Stimulated activated CD8-positive, alpha-beta memory T cell treated with anti-CD3 and anti-CD28 coated beads, Interleukin-15, amount 100 ng/mL, for 1 hour (primary cell): Measurements from ENCODE around the gene PSD.

Source experiments
- DNase-seq: peaks from one replicate; pipeline ENCODE4 v3.0.0-alpha.2; 2020; ENCODE audit warnings: low read depth

PSD gene

DNA sequence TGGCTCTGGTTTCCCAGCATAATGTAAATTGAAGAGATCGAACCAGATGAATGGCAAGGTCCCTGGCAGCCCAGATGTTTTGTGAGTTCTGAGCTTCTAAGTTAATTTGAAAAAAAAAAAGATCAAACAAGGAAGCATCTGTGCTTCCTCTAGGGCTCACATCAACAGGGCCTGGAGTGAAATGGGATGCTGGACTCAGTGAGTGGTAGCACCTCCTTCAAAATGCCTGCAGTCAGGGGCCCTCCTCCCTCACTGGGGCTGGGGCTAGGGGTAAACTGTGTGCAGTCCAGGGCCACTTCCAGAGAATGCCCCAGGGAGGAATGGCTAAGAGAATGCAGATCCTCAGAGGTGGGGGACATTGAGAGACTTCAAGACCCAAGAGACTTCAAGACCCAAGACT is 19.8 kb upstream of the PSD start:
- no peak for DNase-seq

DNA sequence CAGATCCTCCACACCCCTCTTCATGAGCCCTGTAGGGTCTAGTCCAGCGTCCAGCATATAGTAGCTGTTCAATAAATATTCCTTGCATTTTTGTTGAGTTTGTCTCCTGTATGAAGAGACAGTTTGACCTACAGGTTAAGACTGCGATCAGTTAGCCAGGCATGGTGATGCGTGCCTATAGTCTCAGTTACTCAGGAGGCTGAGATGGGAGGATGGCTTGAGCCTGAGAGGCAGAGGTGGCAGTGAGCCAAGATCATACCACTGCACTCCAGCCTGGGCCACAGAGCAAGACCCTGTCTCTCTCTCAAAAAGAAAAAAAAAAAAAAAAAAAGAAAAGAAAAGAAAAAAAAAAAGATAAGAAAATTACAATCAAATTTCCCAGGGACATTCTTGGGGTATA is 18.9 kb upstream of the PSD start:
- no peak for DNase-seq

- no peak for DNase-seq
Measured at GRCh38 chr10:102436312-102436711, 17.7 kb upstream of the PSD start.

DNA sequence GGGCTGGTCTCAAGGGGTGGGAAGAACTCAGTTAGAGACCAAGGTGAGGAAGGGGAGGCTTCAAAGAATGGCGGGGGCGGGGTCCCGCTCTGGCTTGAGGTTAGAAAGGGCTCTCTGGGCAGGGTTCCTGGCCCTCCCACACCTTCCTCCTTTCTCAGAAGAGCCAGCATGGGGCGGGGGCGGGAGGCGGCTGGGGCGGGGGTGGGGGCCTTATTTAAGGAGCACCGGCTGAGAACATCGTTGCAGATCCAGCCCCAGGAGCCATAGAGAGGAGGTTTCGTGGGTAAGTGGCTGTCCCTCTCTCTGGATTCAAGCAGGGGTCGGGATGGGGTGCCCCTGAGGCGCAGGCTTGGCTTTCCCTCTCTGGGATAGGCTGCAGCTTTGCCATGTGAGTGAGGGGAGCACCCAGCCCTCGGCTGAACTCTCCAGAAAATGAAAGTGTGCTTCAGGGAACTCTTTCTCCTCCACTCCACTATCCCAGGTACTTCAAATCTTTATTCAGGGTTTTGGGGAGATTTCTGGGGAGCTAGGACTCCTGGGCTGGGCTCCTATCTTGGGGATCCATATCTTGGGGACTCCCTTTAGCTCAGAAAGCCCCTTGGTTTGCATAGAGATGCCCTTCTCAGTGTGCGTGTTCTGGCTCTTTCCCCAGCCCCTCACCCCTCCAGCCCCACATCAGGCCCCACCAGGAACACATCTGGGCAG is 17.1 kb upstream of the PSD start:
- DNase-seq: no peak

DNA sequence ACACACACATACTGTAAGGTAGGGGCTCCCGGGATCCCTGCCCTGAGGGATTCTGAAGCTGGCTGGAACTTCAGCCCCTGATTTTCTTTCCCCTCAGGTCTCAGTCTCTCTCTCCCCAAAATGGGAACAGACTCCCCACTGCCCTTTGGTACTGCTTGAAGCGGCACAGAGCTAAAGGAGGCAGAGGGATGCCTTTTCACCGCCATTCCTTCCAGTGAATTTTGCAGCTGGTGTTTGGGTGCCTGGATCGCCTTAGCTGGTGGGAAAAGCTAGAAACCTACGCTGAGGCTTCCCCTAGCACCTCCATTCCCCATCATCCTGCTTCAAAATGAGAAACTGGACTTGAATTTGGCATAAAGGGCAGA is 16.5 kb upstream of the PSD start:
- DNase-seq: no peak

DNA sequence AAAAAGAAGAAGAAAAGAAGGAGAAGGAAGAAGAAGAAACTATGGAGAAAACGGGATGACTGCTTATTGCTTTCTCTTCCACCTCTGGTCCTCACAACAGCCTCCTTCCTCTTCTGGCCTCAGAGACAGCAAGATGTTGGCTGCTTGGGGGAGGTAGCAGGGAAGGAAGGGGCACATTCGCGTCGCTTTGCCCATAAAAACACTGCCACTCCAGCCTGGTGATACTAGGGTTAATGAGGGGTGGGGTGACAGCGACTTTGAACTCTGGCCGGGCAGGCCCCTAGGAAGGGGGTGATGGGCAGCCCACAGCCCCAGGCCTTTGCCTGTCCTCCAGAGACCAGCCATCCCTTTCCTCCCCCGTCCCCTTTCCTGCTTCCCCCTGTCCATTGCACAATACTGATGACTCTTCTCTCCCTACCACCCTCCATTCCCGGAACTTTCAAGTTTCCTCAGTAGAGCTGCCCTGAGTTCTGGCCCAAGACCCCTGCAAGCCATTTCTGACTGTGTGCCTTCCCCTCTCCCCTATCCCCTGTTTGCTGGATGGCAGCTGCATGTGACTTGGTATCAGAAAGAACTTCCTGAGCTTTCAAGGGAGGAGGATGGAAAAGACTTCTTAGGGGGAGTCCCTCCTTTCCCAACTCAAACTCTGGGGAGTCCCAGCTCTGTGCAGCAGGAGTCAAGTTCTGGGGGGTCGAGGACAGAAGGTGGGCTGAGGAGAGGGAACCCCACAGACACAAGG is 16.0 kb upstream of the PSD start:
- DNase-seq: no peak

- DNase-seq: no peak
Measured at GRCh38 chr10:102433619-102434046, 15.0 kb upstream of the PSD start.

GRCh38 chr10:102432162-102432950 is 13.8 kb upstream of the PSD start, which contains the start of gene CUEDC2:
Gene CUEDC2, minus strand, starts transcription at chr10:102432574. Its CDS starts 7,386 bp downstream, at chr10:102425188.
- DNase-seq: peak; percentile 92

GRCh38 chr10:102431452-102432124 is 13.0 kb upstream of the PSD start:
- no peak for DNase-seq

DNA sequence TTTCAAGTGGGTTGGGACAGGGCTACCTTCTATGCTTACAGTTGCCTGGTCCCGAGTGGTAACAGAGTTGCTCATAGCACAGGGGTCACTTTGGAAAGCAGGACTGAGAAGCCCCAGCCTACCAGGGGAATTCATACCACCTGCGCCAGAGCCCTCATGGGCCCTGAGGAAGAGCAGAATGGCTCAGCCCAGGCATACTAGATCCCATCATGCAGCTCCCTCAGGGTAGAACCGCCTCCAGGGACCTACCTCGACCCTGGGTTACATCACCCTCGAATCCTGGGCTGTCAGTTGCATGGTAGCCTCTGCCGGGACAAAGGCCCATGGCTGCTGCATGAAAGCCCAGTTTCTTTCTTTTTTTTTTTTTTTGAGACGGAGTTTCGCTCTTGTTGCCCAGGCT is 10.9 kb upstream of the PSD start:
- DNase-seq: no peak

DNA sequence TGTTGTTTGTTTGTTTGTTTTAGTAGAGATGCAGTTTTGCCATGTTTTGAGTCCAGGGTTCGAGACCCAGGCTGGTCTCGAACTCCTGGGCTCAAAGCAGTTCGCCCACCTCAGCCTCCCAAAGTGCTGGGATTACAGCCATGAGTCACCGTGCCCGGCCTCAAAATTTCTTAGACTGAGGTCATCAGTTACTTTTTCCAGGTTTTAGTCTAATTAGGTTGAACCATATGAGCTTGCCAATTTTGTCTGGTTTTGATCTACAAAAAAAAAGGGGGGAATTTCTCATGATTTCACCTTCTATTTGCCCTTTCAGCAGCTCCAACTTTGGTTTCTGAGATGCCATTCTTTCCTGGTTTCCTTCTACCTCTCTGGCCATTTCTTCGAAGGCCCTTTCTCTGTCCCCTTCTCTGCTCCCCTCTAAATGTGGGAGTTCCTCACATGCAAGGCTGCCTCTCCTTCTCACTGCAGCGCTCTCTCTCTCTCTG is 8.3 kb upstream of the PSD start:
- no peak for DNase-seq

- no peak for DNase-seq
Measured at GRCh38 chr10:102425444-102425843, 6.9 kb upstream of the PSD start.

DNA sequence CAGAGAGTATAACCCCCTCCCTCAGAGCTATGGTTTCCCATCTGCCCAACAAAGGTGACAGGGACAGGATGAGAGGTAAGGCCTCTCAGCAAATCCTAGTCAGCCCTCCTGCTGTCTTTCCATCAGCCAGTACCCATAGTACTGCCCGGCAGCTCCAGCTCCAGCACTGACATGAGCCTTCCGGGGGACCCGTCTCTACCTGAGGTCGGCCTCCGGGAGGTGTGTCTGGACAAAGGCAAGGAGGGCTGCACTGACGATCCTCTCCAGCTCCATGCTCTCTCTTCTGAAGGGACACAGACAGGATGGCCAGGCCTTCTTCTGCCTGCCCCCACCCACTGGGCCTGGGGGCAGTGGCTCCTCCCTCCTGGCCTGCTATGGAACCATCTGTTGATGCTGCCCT is 6.3 kb upstream of the PSD start:
- no peak for DNase-seq

DNA sequence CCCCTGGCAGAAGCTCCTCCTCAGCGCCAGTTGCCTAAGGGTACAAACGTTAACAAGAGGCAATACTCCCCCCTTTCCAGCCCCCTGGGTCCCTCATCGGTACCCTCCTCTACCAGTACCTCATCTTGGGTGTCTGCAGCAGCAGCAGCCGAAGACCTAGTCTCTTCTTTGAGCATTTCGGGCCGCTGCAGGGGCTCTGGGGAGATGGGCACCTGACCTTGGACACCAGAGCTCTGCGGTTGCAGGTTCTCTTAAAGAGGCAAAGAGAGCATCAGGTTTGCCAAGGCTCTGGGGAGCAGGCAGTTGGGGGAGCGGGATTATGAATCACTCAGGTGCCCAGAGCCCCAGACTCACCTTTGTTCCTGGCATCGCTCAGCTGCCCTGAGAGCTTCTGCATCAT is 5.6 kb upstream of the PSD start:
- DNase-seq: no peak

GRCh38 chr10:102423372-102423968 is 4.9 kb upstream of the PSD start:
- no peak for DNase-seq

- DNase-seq: no peak
Measured at GRCh38 chr10:102422545-102423129, 4.1 kb upstream of the PSD start.

DNA sequence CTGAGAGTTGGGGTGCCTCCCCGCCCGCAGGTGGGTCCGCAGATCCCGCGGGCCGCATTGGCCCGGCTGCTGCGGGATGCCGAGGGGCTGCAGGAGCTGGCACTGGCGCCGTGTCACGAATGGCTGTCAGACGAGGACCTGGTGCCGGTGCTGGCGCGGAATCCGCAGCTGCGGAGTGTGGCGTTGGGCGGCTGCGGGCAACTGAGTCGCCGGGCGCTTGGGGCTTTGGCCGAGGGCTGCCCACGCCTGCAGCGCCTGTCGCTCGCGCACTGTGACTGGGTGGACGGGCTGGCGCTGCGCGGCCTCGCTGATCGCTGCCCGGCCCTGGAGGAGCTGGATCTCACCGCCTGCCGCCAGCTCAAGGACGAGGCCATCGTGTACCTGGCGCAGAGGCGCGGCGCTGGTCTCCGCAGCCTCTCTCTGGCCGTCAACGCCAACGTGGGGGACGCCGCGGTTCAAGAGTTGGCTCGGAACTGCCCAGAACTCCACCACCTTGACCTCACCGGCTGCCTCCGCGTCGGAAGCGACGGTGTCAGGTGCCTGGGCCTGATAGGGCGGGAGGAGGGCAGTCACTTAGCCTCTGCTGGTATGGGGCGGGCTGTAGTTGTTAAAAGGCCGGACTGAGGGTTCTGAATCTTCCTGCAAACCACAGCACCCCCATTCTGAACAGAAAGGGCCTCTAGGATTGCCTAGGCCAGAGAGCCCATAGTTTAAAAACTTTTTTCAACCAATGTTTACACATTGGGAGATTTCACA is 3.4 kb upstream of the PSD start:
- no peak for DNase-seq

GRCh38 chr10:102421507-102421756 is 2.8 kb upstream of the PSD start:
- DNase-seq: no peak

DNA sequence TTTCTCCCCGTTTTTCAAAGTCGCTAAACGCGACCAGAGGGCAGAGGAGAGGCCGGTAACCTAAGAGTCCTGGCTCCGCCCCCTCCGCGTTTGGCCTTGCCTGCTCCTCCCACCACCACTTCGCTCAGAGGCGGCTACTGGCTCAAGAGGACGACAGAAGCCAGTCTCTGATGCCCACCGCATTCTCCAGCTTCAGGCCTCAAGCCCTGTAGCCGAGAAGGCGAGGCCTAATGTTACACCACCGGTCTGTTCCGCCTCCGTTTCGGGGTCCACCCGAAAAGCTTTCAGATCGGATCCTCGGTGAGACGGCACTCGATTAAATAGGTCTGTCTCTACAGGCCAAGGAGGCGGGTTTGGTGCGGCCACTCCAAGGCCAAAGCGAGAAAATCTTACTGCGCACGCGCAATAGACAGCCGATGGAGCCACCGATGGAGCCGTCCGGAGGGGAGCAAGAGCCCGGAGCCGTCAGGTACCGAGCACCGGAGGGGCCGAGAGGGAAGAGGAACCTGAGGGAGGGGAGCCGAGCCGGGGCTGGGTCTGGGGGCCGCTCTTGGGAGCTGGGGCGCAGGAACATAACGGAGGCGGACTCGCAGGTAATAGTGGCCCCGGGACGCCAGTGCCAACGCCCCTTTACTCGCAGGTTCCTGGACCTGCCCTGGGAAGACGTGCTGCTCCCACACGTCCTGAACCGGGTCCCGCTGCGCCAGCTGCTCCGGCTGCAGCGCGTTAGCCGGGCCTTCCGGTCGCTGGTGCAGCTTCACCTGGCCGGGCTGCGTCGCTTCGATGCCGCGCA is 2.3 kb upstream of the PSD start, which contains the start of gene FBXL15:
Gene FBXL15 (plus strand): TSS at position 123 of the 793 bp plus-strand sequence. CDS start 294 bp downstream, at position 417.
- peak; percentile 95 for DNase-seq

- DNase-seq: no peak
Measured at GRCh38 chr10:102420181-102420713, 1.7 kb upstream of the PSD start.
